ENCODE data around the gene TMEM45A. TPM values are rescaled to one million over a fixed set of nuclear protein-coding genes. Genes with fewer than 3 reads are reported as not detected.

TMEM45A gene
- polyA plus RNA-seq, 1 donor from 2014 or later = 2.4 TPM

DNA sequence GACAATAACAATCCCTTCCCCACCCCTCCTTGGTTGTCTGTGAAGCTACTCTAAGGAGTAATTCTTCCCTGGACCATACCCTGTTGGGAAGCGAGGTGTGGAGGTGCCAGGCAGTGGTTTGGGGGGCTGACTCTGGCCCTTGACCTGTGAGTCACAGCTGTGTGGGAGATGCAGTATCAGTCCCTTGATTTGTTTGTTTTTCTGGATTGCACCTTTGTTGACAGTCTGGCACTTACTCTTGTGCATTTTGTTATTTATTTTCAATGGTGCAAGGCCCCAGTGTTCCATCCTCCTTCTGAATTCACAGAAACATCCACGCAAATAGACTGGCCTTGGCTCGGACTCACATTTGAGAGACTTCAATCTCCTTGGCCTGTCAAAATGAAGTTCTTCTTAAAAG lies 29.7 kb downstream of the TMEM45A start:
- no peak overlapping the region for H3K4me2 ChIP-seq (ENCODE audit: low read length)
- no peaks in the 10 kb centered on the region for H3K36me3 ChIP-seq (ENCODE audit: insufficient read depth, low read length)
- H3K27me3 ChIP-seq (ENCODE audit: insufficient read depth, low read depth, low read length) = no peaks in the 10 kb centered on the region
- no peaks in the 10 kb centered on the region for H3K79me2 ChIP-seq (replicated peaks; ENCODE audit: insufficient read depth, low read length)
- no peaks in the 10 kb centered on the region for H3F3A ChIP-seq (ENCODE audit: insufficient read depth, low read length, poor library complexity, severe bottlenecking)
- TF ChIP-seq TAF1 (IDR thresholded peaks at IDR 0.05; ENCODE audit: low read depth) (no peak), EZH2 (IDR thresholded peaks at IDR 0.05; ENCODE audit: borderline replicate concordance, insufficient read depth, low read length, poor library complexity, severe bottlenecking) (no peak), SMC3 (conservative IDR thresholded peaks at IDR 0.05; ENCODE audit: poor library complexity) (no peak), MXI1 (conservative IDR thresholded peaks at IDR 0.05; ENCODE audit: poor library complexity, severe bottlenecking) (no peak), POLR2AphosphoS5 (IDR thresholded peaks at IDR 0.05) (no peak), EP300 (conservative IDR thresholded peaks at IDR 0.05; ENCODE audit: poor library complexity, severe bottlenecking) (no peak), RAD21 (conservative IDR thresholded peaks at IDR 0.05) (no peak)
- TF ChIP-seq, protein P1, sequence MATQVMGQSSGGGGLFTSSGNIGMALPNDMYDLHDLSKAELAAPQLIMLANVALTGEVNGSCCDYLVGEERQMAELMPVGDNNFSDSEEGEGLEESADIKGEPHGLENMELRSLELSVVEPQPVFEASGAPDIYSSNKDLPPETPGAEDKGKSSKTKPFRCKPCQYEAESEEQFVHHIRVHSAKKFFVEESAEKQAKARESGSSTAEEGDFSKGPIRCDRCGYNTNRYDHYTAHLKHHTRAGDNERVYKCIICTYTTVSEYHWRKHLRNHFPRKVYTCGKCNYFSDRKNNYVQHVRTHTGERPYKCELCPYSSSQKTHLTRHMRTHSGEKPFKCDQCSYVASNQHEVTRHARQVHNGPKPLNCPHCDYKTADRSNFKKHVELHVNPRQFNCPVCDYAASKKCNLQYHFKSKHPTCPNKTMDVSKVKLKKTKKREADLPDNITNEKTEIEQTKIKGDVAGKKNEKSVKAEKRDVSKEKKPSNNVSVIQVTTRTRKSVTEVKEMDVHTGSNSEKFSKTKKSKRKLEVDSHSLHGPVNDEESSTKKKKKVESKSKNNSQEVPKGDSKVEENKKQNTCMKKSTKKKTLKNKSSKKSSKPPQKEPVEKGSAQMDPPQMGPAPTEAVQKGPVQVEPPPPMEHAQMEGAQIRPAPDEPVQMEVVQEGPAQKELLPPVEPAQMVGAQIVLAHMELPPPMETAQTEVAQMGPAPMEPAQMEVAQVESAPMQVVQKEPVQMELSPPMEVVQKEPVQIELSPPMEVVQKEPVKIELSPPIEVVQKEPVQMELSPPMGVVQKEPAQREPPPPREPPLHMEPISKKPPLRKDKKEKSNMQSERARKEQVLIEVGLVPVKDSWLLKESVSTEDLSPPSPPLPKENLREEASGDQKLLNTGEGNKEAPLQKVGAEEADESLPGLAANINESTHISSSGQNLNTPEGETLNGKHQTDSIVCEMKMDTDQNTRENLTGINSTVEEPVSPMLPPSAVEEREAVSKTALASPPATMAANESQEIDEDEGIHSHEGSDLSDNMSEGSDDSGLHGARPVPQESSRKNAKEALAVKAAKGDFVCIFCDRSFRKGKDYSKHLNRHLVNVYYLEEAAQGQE (IDR thresholded peaks at IDR 0.05; ENCODE audit: borderline replicate concordance) = no peak
- TF ChIP-seq, protein P2, sequence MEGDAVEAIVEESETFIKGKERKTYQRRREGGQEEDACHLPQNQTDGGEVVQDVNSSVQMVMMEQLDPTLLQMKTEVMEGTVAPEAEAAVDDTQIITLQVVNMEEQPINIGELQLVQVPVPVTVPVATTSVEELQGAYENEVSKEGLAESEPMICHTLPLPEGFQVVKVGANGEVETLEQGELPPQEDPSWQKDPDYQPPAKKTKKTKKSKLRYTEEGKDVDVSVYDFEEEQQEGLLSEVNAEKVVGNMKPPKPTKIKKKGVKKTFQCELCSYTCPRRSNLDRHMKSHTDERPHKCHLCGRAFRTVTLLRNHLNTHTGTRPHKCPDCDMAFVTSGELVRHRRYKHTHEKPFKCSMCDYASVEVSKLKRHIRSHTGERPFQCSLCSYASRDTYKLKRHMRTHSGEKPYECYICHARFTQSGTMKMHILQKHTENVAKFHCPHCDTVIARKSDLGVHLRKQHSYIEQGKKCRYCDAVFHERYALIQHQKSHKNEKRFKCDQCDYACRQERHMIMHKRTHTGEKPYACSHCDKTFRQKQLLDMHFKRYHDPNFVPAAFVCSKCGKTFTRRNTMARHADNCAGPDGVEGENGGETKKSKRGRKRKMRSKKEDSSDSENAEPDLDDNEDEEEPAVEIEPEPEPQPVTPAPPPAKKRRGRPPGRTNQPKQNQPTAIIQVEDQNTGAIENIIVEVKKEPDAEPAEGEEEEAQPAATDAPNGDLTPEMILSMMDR (IDR thresholded peaks at IDR 0.05; ENCODE audit: poor library complexity, severe bottlenecking) = no peak
- no peaks in the 10 kb centered on the region for H3K9me2 ChIP-seq (ENCODE audit: insufficient read depth, low read length)
- H2AFZ ChIP-seq (ENCODE audit: low read depth, low read length) = no peak overlapping the region
- H3K9me3 ChIP-seq (ENCODE audit: low read length) = no peaks in the 10 kb centered on the region
- H4K20me1 ChIP-seq (ENCODE audit: insufficient read depth) = no peaks in the 10 kb centered on the region
- H3K4me3 ChIP-seq (ENCODE audit: low read length) = no peak overlapping the region
- no peak overlapping the region for H3K27ac ChIP-seq (ENCODE audit: low read length)
- no peak overlapping the region for H3K9ac ChIP-seq (ENCODE audit: low read length)

DNA sequence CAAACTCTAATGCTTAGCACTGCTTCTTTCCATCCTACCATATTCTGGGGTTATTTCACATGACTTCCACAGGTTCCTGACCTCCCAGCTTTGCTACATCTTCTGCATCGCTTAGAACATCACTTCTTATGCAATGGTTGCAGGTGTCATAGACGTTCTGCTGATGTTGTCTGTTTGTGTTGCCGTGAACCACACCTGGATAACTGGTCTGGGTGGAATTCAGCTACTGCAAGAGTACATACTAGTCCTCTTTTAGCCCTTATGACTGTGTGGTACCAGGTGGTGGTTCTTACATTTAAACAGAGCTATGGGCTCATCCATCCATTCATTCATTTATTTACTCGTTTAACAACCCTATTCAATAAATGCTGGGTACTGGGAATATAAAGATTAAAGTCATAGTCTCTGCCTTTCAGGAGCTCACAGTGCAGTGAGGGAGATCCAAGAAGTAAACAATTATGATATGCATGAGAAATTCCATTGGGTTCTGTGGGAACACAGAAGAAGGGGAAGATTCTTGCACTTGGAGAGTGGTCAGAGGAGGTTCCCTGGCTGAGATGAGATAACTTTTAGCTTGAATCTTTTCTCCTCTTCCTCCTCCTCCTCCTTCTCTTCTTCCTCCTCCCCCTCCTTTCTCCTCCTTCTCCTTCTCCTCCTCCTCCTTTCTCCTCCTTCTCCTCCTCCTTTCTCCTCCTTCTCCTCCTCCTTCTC lies 30.8 kb downstream of the TMEM45A start:
- Histone ChIP-seq H3K9ac (ENCODE audit: low read length) (no peak overlapping the region), H3K4me3 (ENCODE audit: low read length) (no peak overlapping the region)

More for the DNA sequence above, 30.8 kb downstream of the TMEM45A start:
- H3K9me2 ChIP-seq (ENCODE audit: insufficient read depth, low read length) = no peaks in the 10 kb centered on the region
- no peaks in the 10 kb centered on the region for H3K79me2 ChIP-seq (replicated peaks; ENCODE audit: insufficient read depth, low read length)
- H3F3A ChIP-seq (ENCODE audit: insufficient read depth, low read length, poor library complexity, severe bottlenecking) = no peaks in the 10 kb centered on the region
- H3K9me3 ChIP-seq (ENCODE audit: low read length) = no peaks in the 10 kb centered on the region
- H4K20me1 ChIP-seq (ENCODE audit: insufficient read depth) = no peaks in the 10 kb centered on the region
- no peaks in the 10 kb centered on the region for H3K27me3 ChIP-seq (ENCODE audit: insufficient read depth, low read depth, low read length)
- no peaks in the 10 kb centered on the region for H3K36me3 ChIP-seq (ENCODE audit: insufficient read depth, low read length)
- TF ChIP-seq, protein P1 (IDR thresholded peaks at IDR 0.05; ENCODE audit: borderline replicate concordance) = no peak
- TF ChIP-seq EZH2 (IDR thresholded peaks at IDR 0.05; ENCODE audit: borderline replicate concordance, insufficient read depth, low read length, poor library complexity, severe bottlenecking) (no peak), TAF1 (IDR thresholded peaks at IDR 0.05; ENCODE audit: low read depth) (no peak), EP300 (conservative IDR thresholded peaks at IDR 0.05; ENCODE audit: poor library complexity, severe bottlenecking) (no peak)
- no peak overlapping the region for H3K27ac ChIP-seq (ENCODE audit: low read length)
- H3K4me2 ChIP-seq (ENCODE audit: low read length) = no peak overlapping the region
- no peak overlapping the region for H2AFZ ChIP-seq (ENCODE audit: low read depth, low read length)

Measured in neural cell (in vitro differentiated cells).